ENCODE results near the gene P2RY6. TPM values are rescaled to one million over a fixed set of nuclear protein-coding genes. Genes with fewer than 3 reads are reported as not detected.

Gene P2RY6
- total and polyA plus RNA-seq, 8 donors = 0.24 to 4.1 (median 0.98) TPM; not detected in 1

- WGBS, 2 donors = 73 to 76% methylated on average over 3 of the region's 3 CpGs
- DNase-seq = peak in 1 of 6 donors; percentile 3
These were observed 5.3 kb downstream of the P2RY6 start for GRCh38 chr11:73277467-73277866.

GRCh38 chr11:73280626-73281025, 8.5 kb downstream of the P2RY6 start:
- H3K36me3 ChIP-seq = no peaks in the 10 kb centered on the region
- no peak overlapping the region for H3K4me3 ChIP-seq
- H3K4me1 ChIP-seq = no peaks in the 10 kb centered on the region
- no peak overlapping the region for H3K27ac ChIP-seq
- 70 to 82% methylated on average over 5 of the region's 5 CpGs for WGBS, 2 donors
- H3K27me3 ChIP-seq = no peaks in the 10 kb centered on the region
- DNase-seq (peak in 1 of 6 donors; percentile 30), FAIRE-seq (no peak), ATAC-seq (peak in 2 of 4 donors; percentile 64 to 78)
- no peak for TF ChIP-seq CTCF (IDR thresholded peaks at IDR 0.05)
- intact Hi-C loops (cut with DNase I) = no loop called here
- no peaks in the 10 kb centered on the region for H3K9me3 ChIP-seq

More at GRCh38 chr11:73277467-73277866, 5.3 kb downstream of the P2RY6 start:
- Histone ChIP-seq H3K9me3 (no peaks in the 10 kb centered on the region), H3K27me3 (no peaks in the 10 kb centered on the region), H3K36me3 (no peaks in the 10 kb centered on the region), H3K27ac (no peak overlapping the region), H3K4me1 (no peaks in the 10 kb centered on the region), H3K4me3 (no peak overlapping the region)
- no peak for ATAC-seq
- no peak for TF ChIP-seq CTCF (IDR thresholded peaks at IDR 0.05)
- intact Hi-C loops (cut with DNase I) = no loop called here
- FAIRE-seq = no peak

GRCh38 chr11:73281201-73281741, 9.1 kb downstream of the P2RY6 start:
- ATAC-seq (peak in 2 of 4 donors; percentile 64 to 68), DNase-seq (peak in 1 of 6 donors; percentile 32), FAIRE-seq (no peak)
- no peak overlapping the region for H3K4me3 ChIP-seq
- WGBS, 2 donors = 85 to 91% methylated on average over 3 of the region's 3 CpGs
- no peaks in the 10 kb centered on the region for H3K4me1 ChIP-seq
- H3K27me3 ChIP-seq = no peaks in the 10 kb centered on the region
- H3K36me3 ChIP-seq = no peaks in the 10 kb centered on the region
- H3K9me3 ChIP-seq = no peaks in the 10 kb centered on the region
- TF ChIP-seq CTCF (IDR thresholded peaks at IDR 0.05) = no peak
- intact Hi-C loops (cut with DNase I) = no loop called here
- H3K27ac ChIP-seq = no peak overlapping the region

- 73 to 84% methylated on average over 3 of the region's 3 CpGs for WGBS, 2 donors
- intact Hi-C loops (cut with DNase I) = no loop called here
- Histone ChIP-seq H3K4me3 (no peak overlapping the region), H3K9me3 (no peaks in the 10 kb centered on the region), H3K27ac (no peak overlapping the region), H3K4me1 (no peaks in the 10 kb centered on the region), H3K27me3 (no peaks in the 10 kb centered on the region), H3K36me3 (no peaks in the 10 kb centered on the region)
- DNase-seq (peak in 1 of 6 donors; percentile 22), ATAC-seq (no peak), FAIRE-seq (no peak)
- no peak for TF ChIP-seq CTCF (IDR thresholded peaks at IDR 0.05)
These were observed 9.9 kb downstream of the P2RY6 start for GRCh38 chr11:73281796-73282660.

Measured in pancreas (tissue), 10 donors.